Mesodermal cell (in vitro differentiated cells): Measurements from ENCODE around the gene TGM6.

Experiments
- H3K27ac ChIP-seq: 2 replicates; pipeline ENCODE4 v1.7.0; 2013; ENCODE audit warnings: mild to moderate bottlenecking, low read depth, low read length, moderate library complexity; ENCODE audit not compliant: severe bottlenecking
- H3K36me3 ChIP-seq: 2 replicates; pipeline ENCODE4 v1.7.1; 2013; ENCODE audit warnings: mild to moderate bottlenecking, low read length, moderate library complexity; ENCODE audit not compliant: control insufficient read depth, insufficient read depth
- H3K4me1 ChIP-seq: one replicate; pipeline ENCODE4 v1.7.1; 2013; ENCODE audit warnings: mild to moderate bottlenecking, low read length; ENCODE audit not compliant: insufficient read depth, control insufficient read depth, poor library complexity, severe bottlenecking
- H3K4me3 ChIP-seq: 2 replicates; pipeline ENCODE4 v1.7.0; 2013; ENCODE audit warnings: low read length, control low read depth, mild to moderate bottlenecking; ENCODE audit not compliant: insufficient read depth, poor library complexity, severe bottlenecking; ENCODE audit errors: extremely low read depth
- H3K9me3 ChIP-seq: 2 replicates; pipeline ENCODE4 v1.7.1; 2013; ENCODE audit warnings: mild to moderate bottlenecking, low read length, moderate library complexity; ENCODE audit not compliant: control insufficient read depth
- WGBS, 2 experiments: methylation state at CpG; one replicate each; pipeline ENCODE4 v1.1.5; 2013; ENCODE audit warnings: missing lambda C conversion rate in 2 of 2; ENCODE audit not compliant: insufficient coverage in 2 of 2; 5-methylcytosine and 5-hydroxymethylcytosine counted together

TGM6 gene

GRCh38 chr20:2451939-2452732 is 71.4 kb downstream of the TGM6 start:
- H3K36me3 ChIP-seq = no peaks in the 10 kb centered on the region
- H3K4me3 ChIP-seq = no peak overlapping the region
- H3K27ac ChIP-seq = no peak overlapping the region
- 80 to 81% methylated on average over 6 of the region's 8 CpGs for WGBS, 2 experiments
- no peaks in the 10 kb centered on the region for H3K9me3 ChIP-seq
- peaks cover 4% of the 10 kb centered on the region for H3K4me1 ChIP-seq

GRCh38 chr20:2453792-2454191 is 73.1 kb downstream of the TGM6 start:
- Histone ChIP-seq H3K27ac (no peak overlapping the region), H3K4me1 (peaks cover 4% of the 10 kb centered on the region), H3K36me3 (no peaks in the 10 kb centered on the region), H3K9me3 (no peaks in the 10 kb centered on the region), H3K4me3 (no peak overlapping the region)
- WGBS, 2 experiments = 50% methylated on average over 1 of the region's 3 CpGs; no CpG with 5 or more reads in 1 of the 2 experiments

DNA sequence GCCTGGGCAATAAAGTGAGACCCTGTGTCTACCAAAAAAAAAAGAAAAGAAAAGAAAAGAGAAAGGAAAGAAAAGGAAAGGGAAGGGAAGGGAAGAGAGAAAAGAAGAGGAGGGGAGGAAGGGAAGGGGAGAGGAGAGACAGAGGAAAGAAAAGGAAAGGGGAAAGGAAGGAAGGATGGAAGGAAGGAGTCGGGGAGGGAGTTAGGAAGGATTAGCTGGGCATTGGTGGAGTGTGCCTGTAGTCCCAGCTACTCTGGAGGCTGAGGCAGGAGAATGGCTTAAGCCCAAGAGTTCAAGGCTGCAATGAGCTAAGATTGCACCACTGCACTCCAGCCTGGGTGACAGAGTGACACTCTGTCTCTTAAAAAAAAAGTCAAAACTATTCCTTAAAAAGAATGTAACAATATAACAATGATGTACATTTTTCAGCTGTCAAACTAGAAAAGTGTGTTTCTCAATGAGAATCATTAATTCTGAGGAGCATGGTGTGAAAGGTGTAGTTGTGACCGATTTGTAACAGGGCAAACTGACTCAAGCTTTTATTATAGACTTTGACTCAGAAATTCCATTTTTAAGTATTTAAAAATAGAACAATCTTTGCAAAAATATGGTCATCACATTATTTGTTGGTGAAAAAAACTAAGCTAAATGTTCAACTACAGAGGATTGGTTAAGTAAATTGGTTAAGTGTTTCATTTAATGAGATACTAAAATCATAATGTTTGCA is 75.2 kb downstream of the TGM6 start:
- Histone ChIP-seq H3K4me3 (no peak overlapping the region), H3K36me3 (peaks cover 20% of the 10 kb centered on the region)
- WGBS, 2 experiments = 60 to 94% methylated on average over 1 to 2 of the region's 2 CpGs

DNA sequence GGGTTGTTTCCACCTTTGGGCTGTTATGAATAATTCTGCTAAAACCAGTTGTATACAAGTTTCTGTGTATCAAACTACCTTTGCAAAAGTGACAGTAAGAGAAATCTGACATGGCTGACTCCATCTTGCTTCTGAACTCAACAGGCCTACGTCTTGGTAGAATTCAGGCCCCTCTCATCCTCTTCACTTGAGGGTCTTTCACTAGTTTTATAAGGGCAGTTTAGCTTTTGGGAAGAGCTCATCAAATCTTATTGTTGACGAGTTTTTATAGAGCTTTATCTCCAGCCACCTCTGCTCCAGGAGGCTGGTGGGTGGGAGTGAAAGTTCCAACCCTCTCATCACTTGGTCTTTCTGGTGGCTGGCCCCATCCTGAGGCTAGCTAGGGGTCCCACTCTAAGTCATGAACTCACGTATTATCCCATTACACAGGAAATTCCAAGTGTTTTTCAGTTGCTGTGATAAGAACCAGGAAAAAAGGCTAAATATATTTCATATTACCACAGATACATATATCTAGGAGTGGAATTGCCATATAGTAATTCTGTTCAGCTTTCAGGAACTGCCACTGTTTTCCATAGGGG is 78.3 kb downstream of the TGM6 start:
- Histone ChIP-seq H3K9me3 (no peaks in the 10 kb centered on the region), H3K4me1 (no peaks in the 10 kb centered on the region), H3K36me3 (peaks cover 51% of the 10 kb centered on the region), H3K4me3 (no peak overlapping the region), H3K27ac (no peak overlapping the region)
- WGBS, 2 experiments = 87 to 100% methylated on average over 2 of the region's 3 CpGs

More for the DNA sequence above, 75.2 kb downstream of the TGM6 start:
- no peak overlapping the region for H3K27ac ChIP-seq
- no peaks in the 10 kb centered on the region for H3K4me1 ChIP-seq
- no peaks in the 10 kb centered on the region for H3K9me3 ChIP-seq

DNA sequence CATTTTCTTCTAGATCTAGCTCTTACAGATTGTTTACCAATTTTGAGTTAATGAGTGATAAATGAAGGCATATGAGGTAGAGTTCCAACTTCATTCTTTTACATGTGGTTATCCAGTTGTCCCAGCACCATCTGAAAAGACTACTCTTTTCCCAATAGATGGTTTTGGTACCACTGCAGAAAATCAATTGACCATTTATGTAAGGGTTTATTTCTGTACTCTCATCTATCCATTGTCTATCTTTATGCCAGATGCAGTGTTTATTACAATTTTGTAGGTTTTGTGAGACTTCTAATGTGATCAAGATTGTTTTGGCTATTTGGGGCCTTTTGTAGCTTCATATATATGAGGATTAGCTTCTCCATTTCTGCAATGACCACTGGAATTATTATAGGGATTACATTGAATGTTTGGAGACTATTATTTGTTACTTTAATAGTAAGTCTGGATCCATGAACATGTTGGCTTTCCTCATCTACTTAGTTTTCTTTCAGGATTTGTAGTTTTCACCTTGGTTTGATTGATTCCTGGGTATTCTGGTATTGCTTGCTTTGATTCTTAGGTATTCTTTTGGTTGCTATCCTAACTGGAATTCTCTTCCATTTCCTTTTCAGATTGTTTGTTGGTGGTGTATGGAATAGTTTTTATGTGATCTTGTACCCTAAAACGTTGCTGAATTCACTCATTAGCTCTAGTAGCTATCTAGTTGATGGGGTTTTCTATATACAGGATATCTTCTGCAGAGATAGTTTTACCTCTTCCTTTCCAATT is 79.5 kb downstream of the TGM6 start:
- Histone ChIP-seq H3K36me3 (peaks cover 62% of the 10 kb centered on the region), H3K9me3 (no peaks in the 10 kb centered on the region), H3K27ac (no peak overlapping the region), H3K4me1 (no peaks in the 10 kb centered on the region), H3K4me3 (no peak overlapping the region)
- WGBS, 2 experiments = no CpG with 5 or more reads among the region's 1 CpG

- WGBS, 2 experiments = 100% methylated on average over 2 of the region's 4 CpGs; no CpG with 5 or more reads in 1 of the 2 experiments
- no peaks in the 10 kb centered on the region for H3K9me3 ChIP-seq
- no peaks in the 10 kb centered on the region for H3K4me1 ChIP-seq
- H3K27ac ChIP-seq = no peak overlapping the region
- H3K4me3 ChIP-seq = no peak overlapping the region
- H3K36me3 ChIP-seq = peaks cover 70% of the 10 kb centered on the region
These were observed 80.2 kb downstream of the TGM6 start for GRCh38 chr20:2460752-2461424.

DNA sequence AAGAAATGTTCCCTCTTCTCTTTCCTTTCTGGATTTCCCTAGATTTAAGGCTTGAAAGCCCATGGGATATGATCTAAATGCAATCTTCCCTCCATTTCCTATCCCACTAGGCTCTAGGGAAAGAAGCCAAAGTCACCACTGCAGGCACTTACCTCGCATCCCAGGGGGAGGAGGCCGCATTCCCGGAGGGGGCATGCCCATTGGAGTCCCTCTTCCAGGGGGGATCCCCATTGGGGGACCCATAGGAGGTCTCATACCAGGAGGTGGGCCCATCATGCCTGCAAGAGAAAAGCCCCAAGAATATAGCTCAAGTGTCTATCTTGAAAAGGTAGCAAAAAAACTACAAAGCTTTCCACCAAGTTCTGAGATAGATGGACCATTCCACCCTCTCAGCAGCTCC is 81.8 kb downstream of the TGM6 start:
- no peaks in the 10 kb centered on the region for H3K9me3 ChIP-seq
- no peak overlapping the region for H3K27ac ChIP-seq
- H3K4me3 ChIP-seq = no peak overlapping the region
- peaks cover 83% of the 10 kb centered on the region for H3K36me3 ChIP-seq
- no peaks in the 10 kb centered on the region for H3K4me1 ChIP-seq
- WGBS, 2 experiments = 97% methylated on average over 3 of the region's 3 CpGs; no CpG with 5 or more reads in 1 of the 2 experiments

DNA sequence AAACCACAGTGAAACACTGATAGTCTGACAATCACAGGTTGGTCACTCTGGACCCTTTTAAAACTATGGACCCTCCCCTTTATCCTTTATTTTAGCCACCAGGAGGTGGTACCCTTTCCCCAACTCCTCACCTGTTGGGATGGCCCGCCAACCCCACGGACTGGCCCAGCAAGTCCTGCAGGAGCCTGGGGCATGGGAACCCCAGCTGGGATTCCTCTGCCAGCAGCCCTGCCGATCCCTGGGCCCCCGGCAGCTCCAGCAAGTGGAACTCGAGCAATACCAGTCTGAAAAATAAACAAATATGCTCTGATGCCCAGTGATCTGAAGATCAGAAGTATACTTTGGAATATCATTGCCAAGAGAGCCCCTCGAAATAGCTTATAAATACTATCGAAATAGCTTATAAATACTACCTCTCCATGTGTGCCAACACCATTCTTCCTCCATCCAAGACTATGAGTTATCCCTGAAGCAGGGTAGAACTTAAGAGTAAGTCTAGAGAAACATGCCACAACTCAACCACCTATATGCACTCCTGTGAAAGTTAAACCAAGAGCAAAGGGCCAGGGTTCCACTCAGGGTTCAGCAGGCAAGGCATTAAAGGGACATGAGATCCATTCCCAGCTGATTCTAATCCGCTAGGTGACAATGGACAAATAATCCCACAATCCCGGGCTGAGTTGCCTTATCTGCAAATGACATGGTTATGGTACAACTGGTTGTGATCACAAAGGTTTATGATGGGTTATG is 83.1 kb downstream of the TGM6 start:
- H3K27ac ChIP-seq = no peak overlapping the region
- no peak overlapping the region for H3K4me3 ChIP-seq
- peaks cover 7% of the 10 kb centered on the region for H3K4me1 ChIP-seq
- no peaks in the 10 kb centered on the region for H3K9me3 ChIP-seq
- 94 to 98% methylated on average over 7 to 9 of the region's 9 CpGs for WGBS, 2 experiments
- H3K36me3 ChIP-seq = peaks cover 96% of the 10 kb centered on the region

DNA sequence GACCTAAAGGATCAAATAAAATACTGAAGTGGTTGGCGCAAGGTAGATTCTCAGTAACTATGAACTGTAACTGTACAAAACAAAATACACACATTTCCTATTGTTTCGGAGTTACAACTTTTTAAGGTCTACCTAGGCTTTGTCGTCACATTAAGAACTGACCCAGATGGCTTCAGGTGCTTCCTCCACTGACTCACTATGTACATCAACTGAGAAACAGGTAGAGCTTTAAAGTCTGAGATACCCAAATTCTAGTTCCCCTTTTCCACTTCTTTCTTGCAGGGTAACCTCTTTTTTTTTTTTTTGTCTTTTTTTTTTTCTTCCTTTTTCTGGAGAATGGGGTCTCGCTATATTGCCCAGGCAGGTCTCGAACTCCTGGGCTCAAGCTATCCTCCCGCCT is 84.4 kb downstream of the TGM6 start:
- WGBS, 2 experiments = 93 to 100% methylated on average over 3 of the region's 6 CpGs
- Histone ChIP-seq H3K9me3 (no peaks in the 10 kb centered on the region), H3K4me1 (peaks cover 10% of the 10 kb centered on the region), H3K36me3 (peaks cover 91% of the 10 kb centered on the region), H3K27ac (no peak overlapping the region), H3K4me3 (no peak overlapping the region)
